GM21381 (cell line): Measurements from ENCODE around the gene ZNF112.
A peak's percentile ranks its signal among the peaks of the same experiment; 100 is the strongest.
"Not testable (repeated sequence)": the region's sequence is repeated elsewhere in the genome, so short reads cannot be mapped to it uniquely, and the experiment has no call there.

Source experiments
- ATAC-seq: cut with Tn5 transposase; IDR thresholded peaks from one replicate; pipeline ENCODE4 v1.9.1; 2021; ENCODE audit warnings: mild to moderate bottlenecking, moderate library complexity; ENCODE audit not compliant: unreplicated experiment

The ZNF112 gene

DNA sequence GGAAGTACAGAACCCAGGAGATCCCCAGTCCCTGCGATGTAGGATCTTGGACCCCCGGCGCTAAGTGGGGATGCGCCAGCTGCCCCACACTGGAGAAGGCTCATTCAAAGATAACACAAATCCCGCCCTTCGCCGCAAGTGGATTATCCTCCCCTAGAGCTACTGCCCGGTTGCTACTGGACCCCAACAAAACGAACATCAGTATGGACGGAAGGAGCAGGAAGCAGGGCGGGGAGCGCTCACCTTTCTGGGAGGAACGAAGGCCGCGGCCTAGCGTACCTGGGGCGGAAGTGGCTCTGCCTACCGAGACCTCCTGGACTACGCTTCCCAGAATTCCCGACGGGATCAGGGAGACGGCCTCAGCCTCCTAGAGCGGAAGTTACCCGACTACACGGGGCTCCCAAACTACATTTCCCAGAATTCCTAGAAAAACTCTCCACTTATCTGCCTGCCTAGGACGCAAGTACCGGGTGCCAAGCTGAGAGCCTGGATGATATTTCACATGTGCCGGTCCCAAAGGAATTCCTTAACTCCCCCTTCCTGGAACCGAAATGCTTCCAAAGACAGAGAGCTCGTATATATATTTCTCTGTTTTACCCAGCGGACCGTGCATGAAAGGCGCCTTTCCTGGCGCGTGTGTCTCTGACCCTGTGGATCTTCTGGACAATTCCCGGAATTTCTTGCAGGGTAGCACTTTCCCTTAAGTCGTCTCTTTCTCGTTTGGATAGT, at the start of gene ZNF112:
TSS of gene ZNF112 (minus strand) at position 298 of the 729 bp plus-strand sequence. CDS start 16,141 bp downstream, outside the sequence.
- no peak for ATAC-seq

DNA sequence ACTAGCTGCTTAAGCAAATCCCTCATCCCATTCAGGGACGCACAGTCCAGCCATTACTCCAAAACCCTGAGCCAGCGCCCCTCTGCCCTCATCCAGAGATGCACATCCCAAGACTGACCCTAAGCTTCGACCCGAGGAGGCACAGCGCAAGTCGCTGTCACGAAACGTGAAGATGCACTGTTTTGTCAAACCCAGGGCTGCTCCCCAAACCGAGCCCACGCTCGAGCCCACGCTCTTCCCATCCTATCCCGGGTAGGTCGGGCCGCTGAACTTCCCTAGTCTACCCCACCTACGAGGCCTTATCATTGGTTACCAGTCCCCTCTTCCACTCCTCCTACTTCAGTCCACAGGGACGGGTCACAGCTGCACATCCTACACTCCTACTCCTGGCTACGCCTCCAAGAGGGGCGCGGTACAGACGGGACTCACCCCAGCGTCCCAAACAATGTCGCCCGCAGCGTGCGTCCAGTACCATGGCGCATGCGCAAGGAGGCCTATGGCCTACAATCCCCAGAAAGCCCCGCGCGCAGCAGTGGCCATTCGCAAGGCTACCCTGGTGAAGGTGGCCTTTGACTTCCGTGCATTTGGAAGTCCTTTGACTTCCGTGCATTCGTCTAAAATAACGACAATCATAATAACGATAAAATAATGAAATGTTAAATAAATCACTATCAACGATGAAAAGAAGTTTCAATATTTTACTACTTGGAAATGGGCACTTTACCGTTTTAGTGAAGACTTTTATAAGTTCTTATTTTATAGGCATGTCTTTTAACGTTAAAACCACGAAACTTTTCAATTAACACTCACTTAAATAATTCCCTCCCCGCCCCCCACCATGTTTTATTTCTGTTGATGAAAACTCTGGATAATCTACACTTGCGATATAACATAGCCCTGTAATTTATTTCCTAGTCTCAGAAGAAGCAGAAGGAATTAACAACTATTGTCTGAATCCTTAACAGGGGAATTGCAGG, 44.9 kb upstream of the ZNF112 start, which contains the start of gene ZNF285:
TSS of gene ZNF285 (minus strand) at position 470 of the 977 bp plus-strand sequence. CDS start 4,395 bp downstream, outside the sequence.
- peak; percentile 78 for ATAC-seq

DNA sequence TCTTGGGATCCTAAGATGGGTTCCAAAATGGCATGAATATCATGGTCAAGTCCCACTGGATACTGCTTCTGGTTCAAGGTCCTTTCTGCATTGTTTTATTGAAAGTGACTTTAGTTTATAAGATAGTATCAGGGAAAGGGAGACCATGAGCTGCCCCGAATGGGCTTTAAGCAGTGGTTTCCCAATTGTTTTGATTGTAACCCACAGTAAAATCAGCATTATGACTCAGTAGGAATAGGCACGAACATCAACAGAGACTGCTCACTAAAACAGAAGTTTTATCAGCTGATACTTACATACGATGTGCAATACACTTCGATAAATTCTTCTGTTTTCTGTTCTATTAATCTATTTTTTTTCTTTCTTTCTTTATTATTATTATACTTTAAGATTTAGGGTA, 32.8 kb upstream of the ZNF112 start:
- ATAC-seq: not testable (repeated sequence)

DNA sequence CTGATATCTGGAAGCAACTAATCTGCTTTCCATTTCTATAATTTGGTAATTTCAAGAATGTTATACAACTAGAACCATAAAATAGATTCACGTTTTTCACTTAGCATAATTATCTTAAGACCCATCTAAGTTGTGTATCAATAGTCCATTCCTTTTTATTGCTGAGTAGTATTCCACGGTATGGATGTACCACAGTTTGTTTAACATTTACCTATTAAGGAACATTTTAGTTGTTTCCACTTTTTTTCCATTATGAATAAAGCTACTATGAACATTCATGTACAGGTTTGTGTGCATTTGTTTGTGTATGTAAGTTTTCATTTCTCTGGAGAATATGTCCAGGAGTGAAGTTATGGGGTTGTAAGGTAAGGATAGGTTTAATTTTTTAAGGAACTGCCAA, 18.3 kb upstream of the ZNF112 start:
- no peak for ATAC-seq

DNA sequence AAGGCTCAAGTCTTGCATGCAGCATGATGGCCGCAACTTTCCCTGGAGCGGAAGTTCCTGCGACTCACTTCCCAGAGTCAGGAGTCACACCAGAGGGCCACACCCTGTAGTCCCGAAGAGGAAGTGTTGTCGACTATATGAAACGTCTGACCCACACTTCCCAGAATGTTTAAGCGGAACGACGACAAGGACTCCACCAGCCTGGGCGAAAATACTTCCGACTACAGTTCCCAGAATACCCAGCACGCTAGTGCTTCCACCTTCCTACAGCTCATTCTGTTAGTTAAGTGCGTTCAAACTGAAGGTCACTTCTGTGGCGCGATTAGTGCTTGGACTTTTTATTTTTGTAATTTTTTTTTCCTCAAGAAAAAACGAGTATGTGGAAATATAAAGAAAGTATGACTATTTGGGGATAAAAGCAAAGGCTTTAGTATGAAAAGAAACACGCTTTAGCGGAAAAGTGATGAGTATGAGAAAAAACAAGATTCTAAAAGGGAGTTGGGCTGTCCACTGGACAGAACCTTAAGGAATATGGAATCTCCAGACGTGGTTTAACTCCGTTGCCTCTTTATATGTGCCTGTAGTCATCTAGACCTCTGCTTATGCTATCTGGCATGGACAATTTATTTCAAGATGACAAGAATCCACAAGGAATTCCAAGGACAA, 15.5 kb upstream of the ZNF112 start:
- ATAC-seq: no peak

DNA sequence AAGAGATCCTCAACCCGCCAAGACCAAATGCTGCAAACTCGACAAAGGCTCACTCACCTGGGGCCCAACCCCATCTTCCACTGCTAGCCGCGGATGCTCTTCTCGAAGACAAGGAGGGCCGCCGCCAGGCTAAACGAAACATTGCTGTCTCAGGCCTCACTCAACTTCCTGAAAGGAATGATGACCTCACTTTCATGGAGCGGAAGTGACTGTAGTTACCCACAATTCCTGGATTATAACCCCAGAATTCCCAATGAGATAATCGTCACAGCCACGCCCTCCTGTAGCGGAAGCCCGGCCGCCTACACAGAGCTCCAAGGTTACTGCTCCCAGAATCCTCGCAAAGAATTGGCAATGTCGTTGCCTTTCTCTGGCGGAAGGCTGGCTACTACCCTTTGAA, 10.5 kb upstream of the ZNF112 start:
- no peak for ATAC-seq

DNA sequence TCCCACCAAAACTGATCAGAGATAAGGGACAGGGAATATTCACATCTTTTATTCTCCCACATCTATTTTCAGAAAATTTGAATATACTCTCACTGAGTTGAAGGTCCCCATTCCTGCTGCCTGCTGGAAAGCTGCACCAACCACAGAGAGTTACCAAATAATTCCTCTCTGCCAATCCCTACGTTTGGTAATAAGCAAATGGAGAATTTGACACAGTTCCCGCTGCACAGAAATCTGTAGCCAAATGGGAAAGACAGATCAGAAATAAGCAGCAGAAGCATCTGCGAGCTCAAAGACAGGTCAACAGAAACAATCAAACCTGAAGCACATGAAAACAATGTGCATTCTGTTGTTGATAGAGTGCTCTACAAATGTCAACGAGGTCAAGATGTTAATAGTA, 9.9 kb downstream of the ZNF112 start:
- no peak for ATAC-seq

DNA sequence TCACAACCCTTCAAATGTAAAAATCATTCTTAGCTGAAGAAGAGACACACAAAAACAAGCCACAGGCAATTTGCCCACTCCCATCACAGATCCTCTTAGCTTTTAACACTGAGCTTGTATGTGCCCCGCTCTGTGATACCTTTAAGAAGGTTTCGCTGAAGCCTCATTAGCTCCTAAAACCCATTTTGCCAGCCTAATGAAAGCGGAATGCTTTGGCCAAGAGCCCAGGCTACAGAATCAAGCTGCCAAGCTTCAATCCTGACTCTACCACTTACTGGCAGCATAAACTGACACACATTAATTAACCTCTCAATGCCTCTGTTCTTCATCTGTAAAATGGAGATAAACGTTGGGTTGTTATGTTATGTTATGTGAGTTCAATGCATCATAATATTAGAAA, 10.5 kb downstream of the ZNF112 start:
- no peak for ATAC-seq

DNA sequence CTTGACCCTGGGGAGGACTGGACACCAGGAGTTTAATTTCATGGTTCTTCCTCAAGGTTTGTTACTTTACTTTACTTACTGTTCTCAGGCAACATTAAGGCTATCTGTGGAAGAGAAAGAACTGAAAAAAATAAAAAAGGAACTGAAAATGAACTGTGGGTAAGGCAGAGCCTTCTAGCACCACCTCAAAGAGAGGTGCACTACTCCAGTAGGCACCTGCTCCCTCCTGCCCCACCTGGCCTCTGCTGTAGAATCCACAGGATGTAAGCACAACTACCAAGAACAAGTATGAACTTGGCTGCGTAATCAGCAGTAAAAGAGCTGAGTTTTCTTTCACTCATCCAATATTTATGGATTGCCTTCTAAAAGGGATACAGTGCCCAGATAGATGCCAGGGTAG, 12.2 kb downstream of the ZNF112 start:
- ATAC-seq: no peak

DNA sequence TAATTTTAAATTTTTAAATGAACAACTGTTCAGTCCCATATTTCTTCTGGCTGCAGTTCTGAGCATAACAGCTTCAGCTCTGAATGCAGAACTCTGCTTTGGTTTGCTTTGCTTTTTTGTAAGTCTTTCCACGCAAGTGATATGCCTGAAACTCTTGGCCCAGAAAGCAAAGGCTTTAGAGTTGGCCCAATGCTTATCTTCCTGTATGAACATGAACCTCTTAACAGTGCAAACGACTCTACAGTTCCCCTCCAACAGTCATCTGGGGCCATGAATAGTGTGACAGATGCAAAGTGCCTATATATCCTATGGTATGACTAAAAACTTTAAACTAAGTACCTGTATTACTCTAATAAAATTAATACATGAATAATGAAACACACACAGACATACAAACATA, 14.7 kb downstream of the ZNF112 start:
- ATAC-seq: no peak

DNA sequence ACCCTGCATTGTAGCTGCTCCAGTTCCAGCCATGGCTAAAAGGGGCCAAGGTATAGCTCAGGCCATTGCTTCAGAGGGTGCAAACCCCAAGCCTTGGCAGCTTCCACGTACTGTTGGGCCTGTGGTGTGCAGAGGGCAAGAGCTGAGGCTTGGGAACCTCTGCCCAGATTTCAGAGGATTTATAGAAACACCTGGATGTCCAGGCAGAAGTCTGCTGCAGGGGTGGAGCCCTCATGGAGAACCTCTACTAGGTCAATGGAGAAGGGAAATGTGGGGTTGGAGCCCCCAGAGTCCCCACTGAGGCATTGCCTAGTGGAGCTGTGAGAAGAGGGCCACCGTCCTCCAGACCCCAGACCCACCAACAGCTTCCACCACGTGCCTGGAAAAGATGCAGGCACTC, 21.8 kb downstream of the ZNF112 start:
- ATAC-seq: not testable (repeated sequence)

DNA sequence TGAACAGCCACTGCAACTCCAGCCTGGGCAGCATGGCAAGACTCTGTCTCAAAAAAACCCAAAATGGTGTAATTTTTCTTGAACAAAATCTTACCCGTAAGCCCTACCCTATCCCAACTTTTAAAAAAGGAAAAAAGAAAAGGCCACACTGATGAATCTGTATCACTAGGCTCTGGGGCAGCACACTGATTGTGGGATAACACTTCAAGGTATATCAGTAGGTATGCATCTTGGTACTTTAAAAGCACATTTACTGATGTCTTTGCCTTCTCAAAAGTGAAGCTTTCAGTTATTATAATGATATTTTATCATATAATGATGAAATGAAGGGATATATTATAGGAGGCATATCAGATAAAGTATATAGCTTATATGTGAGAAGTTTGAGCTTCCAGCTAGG, 24.3 kb downstream of the ZNF112 start:
- ATAC-seq: no peak

DNA sequence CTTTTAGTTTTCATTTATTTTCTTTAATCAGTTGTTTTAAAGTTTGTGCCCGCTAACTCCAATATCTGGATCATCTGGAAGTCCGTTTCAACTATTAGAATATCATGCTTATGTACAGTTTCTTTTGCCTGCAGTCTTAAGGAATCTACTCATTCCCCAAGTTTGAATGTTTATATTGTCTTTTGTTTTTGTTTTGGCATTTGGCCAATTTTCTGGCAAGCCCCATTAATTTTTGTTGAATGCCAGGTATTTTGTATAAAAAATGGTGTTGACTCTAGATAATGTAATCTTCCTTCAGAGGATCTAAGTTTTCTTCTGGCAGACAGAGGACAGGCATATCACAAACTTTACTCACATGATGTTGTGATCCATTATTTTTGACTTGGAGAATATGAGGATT, 40.6 kb downstream of the ZNF112 start:
- ATAC-seq: no peak

DNA sequence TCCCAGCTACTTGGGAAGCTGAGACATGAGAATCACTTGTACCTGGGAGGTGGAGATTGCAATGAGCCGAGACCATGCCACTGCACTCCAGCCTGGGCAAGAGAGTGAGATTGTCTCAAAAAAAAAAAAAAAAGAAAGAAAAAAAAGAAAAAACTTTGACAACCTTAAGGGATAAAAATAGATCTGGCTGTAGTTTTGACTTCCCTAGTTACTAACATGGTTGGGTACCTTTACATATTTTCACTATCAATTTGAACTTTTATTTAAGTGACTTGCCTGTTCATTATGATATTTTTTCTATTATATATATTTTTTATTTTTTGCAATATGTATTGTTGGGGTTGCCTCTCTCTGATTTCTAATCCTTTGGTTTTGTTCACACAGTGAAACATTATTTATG, 43.2 kb downstream of the ZNF112 start:
- ATAC-seq: no peak

DNA sequence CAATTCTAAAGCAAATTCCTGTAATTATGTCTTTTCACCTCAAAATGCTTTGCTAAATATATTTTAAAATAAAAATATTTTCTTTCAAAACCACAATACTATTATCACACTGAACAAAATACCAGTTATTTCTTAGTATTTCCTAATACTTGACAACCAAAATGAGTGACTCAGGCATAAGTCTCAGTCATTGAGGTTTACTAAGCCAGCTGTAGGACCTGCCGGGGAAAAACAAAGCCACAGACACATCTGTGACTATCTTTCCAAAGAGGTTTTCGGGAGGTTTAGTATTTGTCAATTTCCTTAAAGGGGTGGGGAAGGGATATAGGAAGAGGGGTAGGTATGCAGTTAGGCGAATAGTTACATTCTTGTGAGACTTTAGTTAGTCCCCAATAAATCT, 48.5 kb downstream of the ZNF112 start:
- no peak for ATAC-seq

DNA sequence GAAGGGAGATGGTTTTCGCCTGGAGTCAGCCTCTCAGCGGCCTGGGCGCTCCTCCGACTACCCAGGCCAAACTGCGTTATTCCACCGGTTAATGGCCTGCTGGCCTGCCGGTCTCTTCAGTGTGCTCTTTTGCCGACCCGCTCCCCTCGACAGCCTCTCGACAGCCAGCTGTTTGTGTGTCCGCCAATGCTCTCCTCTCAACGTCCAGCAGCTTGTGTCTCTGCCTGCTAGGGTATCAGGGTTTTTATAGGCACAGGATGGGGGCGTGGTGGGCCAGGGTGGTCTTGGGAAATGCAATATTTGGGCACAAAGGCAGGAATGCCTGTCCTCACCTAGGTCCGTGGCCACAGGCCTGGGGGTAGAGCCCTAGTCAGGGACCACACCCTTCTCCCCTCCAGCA, 50.2 kb downstream of the ZNF112 start:
- ATAC-seq: no peak

DNA sequence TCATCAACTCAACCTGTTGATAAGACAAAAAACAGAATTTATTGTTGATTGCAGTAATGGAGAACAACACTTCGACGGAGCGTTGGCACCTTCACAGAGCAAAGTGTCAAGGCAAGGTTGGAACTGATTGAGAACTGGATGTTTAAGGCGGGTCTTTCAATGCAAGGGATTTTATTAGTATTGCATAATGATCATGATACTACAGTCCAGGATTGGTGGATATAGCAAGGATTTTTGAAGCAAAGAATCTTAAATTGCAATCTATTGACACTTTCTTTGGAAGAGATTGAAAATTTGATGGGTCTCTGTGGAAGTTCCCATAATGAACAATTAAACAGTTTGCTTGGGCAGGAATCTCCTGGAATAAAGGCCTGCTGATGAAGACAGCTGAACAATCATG, 51.0 kb downstream of the ZNF112 start:
- no peak for ATAC-seq

DNA sequence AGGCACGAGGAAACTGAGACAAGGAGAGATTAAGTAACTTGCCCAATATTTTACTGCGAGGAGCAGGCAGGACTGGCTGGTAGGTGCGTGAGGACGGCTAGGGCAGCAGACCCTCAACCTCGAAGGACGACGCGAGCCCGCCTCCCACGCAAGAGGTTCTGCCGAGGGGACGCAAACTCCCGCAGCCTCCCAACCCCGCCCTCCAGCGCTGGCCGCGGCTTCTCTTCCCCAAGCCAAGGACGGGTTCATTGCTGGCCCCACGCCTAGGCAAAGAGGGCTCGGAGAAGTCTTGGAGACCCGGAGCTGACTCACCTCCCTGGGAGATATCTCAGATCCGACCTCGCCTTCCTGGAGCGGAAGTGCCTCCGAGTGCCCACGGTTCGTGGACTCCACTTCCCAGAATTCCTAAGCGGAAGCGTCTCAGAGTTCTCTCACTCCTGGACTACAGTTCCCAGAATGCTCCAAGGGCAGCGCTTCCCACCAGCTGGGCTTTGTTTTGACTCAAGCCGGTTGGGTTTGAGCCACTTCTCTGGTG, 51.8 kb downstream of the ZNF112 start, which contains the start of gene ZNF235:
TSS of gene ZNF235 (minus strand) at position 367 of the 535 bp plus-strand sequence. CDS start 1,621 bp downstream, outside the sequence.
- ATAC-seq: peak; percentile 93

DNA sequence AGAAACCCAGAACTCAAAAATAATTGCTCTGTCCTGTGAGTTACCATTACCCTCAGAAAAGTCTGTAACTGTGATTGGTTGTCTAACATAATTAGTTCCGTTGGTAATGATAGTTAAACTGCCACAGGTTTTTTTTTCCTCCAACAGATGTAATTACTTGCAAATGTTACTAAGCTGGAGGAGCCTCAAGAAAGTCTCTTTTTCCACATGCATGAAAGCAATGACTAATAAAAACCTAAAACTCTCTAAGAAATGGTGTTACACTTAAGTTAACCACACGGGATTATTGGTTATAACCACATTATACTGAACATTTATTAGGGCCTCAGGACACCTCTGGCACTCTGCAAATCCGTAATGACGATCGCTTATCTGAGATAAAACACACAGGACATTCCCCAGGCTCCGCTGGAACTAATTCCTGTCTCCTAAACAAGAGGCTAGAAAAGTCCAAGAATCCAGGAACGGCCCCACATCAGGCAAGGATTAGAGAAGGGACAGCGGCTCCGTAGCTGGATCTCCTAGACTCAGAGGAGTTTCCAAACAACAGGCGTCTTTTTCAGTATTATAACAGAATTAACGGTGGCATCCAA, 52.4 kb downstream of the ZNF112 start:
- ATAC-seq: peak; percentile 7

DNA sequence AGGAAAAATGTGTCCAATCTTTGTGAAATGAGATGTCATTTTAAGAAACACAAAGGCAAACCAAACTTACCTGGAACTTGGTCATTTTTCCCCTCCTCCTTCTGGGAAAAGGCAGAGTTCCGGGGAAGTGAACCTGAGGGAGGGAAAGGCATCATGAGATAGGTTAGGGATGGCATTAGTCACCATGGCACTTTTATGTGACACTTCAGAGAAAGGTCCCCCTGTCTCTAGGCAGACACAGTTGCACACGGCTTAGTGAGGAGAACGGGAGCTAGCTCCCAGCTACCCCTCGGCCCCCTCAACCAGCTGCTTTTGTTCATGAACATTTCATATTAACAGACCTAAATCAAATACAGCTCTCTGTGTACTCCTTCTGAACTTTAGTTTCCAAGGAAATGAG, 53.2 kb downstream of the ZNF112 start:
- no peak for ATAC-seq
